Breast epithelium (tissue), 4 donors: ENCODE measurements around the gene CGB7. TPM values are rescaled to one million over a fixed set of nuclear protein-coding genes. Genes with fewer than 3 reads are reported as not detected.

ENCODE experiments used
- DNase-seq, 2 donors: peaks; one replicate each; pipeline ENCODE4 v3.0.0-alpha.2; 2019; ENCODE audit warnings: low spot score in 2 of 2
- H3K27ac ChIP-seq, 2 donors: fragments of 200-600 bp; sonication (generic) in 1 of 2; one replicate each; pipeline ENCODE4 v1.5.1; 2016 to 2019; ENCODE audit warnings: mild to moderate bottlenecking in 1 of 2
- H3K27me3 ChIP-seq, 2 donors: fragments of 200-600 bp; sonication (generic) in 1 of 2; one replicate each; pipeline versions ENCODE4 v1.5.1 to v1.6.0; 2017 to 2019; ENCODE audit warnings: control low read depth in 1 of 2, mild to moderate bottlenecking in 1 of 2
- H3K36me3 ChIP-seq: fragments of 200-600 bp; one replicate; pipeline ENCODE4 v1.5.1; 2019
- H3K4me1 ChIP-seq, 2 donors: fragments of 200-600 bp; sonication (generic); one replicate each; pipeline ENCODE4 v1.5.1; 2016 to 2019; ENCODE audit warnings: control low read depth in 1 of 2
- H3K4me3 ChIP-seq, 3 donors: fragments of 200-600 bp; sonication (generic); 1 replicate in 2 of 3; 2 replicates in 1 of 3; pipeline ENCODE4 v1.5.1; 2016 to 2019; ENCODE audit warnings: mild to moderate bottlenecking in 3 of 3, moderate library complexity in 2 of 3
- H3K9me3 ChIP-seq, 2 donors: fragments of 200-600 bp; sonication (generic) in 1 of 2; one replicate each; pipeline ENCODE4 v1.5.1; 2016 to 2019; ENCODE audit warnings: control low read depth in 1 of 2
- CTCF ChIP-seq, 3 donors: fragments of 450-650 bp; IDR thresholded peaks; one replicate each; pipeline ENCODE4 v1.5.1; 2016 to 2017; ENCODE audit warnings: antibody characterized with exemption in 3 of 3, mild to moderate bottlenecking in 3 of 3, moderate library complexity in 3 of 3
- POLR2A ChIP-seq: fragments of 450-650 bp; IDR thresholded peaks from one replicate; pipeline ENCODE4 v1.6.1; 2016; ENCODE audit warnings: antibody characterized with exemption, mild to moderate bottlenecking, moderate library complexity
- POLR2AphosphoS5 ChIP-seq, 3 donors: sonication (generic); formaldehyde crosslinking; IDR thresholded peaks; one replicate each; pipeline ENCODE4 v1.6.1; 2017; ENCODE audit warnings: antibody characterized with exemption in 3 of 3
- intact Hi-C: fragments of 100-400 bp; cut with DNase I; formaldehyde crosslinking; loops from one replicate; pipeline ENCODE4 v1.15.1; 2023; ENCODE audit warnings: low total_unique reads
- total RNA-seq, 3 donors: library from RNA; depleted of rRNA; stranded (reverse); fragments of >200 nt; gene quantifications; one replicate each; pipeline ENCODE4 v1.1.0, GENCODE V29; 2016

The CGB7 gene
- total RNA-seq, 3 donors from 2014 or later = 0.15 to 2.0 TPM; not detected in 1

GRCh38 chr19:49071860-49072547, 14.5 kb upstream of the CGB7 start:
- H3K4me3 ChIP-seq = peak overlapping the region in 2 of 3 donors; percentile 23 to 46
- intact Hi-C loops = loop anchor here (10.0 kb wide), 1 partner anchor 123 kb away; no protein-coding TSS in a partner anchor
- H3K27me3 ChIP-seq = peaks cover 6 to 35% of the 10 kb centered on the region in 2 donors
- DNase-seq = no peak
- no peaks in the 10 kb centered on the region for H3K36me3 ChIP-seq
- no peak for TF ChIP-seq CTCF (IDR thresholded peaks at IDR 0.05)
- no peak for TF ChIP-seq POLR2A
- TF ChIP-seq POLR2AphosphoS5 (IDR thresholded peaks at IDR 0.05) = no peak
- no peaks in the 10 kb centered on the region for H3K4me1 ChIP-seq
- no peaks in the 10 kb centered on the region for H3K9me3 ChIP-seq
- H3K27ac ChIP-seq = no peak overlapping the region

GRCh38 chr19:49070416-49070815, 12.9 kb upstream of the CGB7 start:
- TF ChIP-seq POLR2A (no peak), CTCF (IDR thresholded peaks at IDR 0.05) (no peak), POLR2AphosphoS5 (IDR thresholded peaks at IDR 0.05) (no peak)
- Histone ChIP-seq H3K36me3 (no peaks in the 10 kb centered on the region), H3K9me3 (no peaks in the 10 kb centered on the region), H3K27ac (no peak overlapping the region), H3K4me1 (no peaks in the 10 kb centered on the region), H3K27me3 (peaks cover 6 to 35% of the 10 kb centered on the region in 2 donors), H3K4me3 (no peak overlapping the region)
- intact Hi-C loops = loop anchor here (10.0 kb wide), 1 partner anchor 124 kb away; no protein-coding TSS in a partner anchor
- DNase-seq = no peak

- no peak for DNase-seq
- no peak overlapping the region for H3K27ac ChIP-seq
- H3K27me3 ChIP-seq = peaks cover 6 to 37% of the 10 kb centered on the region in 2 donors
- no peak overlapping the region for H3K4me3 ChIP-seq
- H3K9me3 ChIP-seq = no peaks in the 10 kb centered on the region
- H3K36me3 ChIP-seq = no peaks in the 10 kb centered on the region
- H3K4me1 ChIP-seq = no peaks in the 10 kb centered on the region
- intact Hi-C loops = loop anchor here (5.0 kb wide), 1 partner anchor 438 kb away; no protein-coding TSS in a partner anchor
- TF ChIP-seq CTCF (IDR thresholded peaks at IDR 0.05) (no peak), POLR2AphosphoS5 (IDR thresholded peaks at IDR 0.05) (no peak), POLR2A (no peak)
Measured at GRCh38 chr19:49069026-49069425, 11.5 kb upstream of the CGB7 start.

GRCh38 chr19:49067554-49067953, 10.0 kb upstream of the CGB7 start:
- intact Hi-C loops = loop anchor here (5.0 kb wide), 1 partner anchor 440 kb away; no protein-coding TSS in a partner anchor
- Histone ChIP-seq H3K27ac (no peak overlapping the region), H3K27me3 (peaks cover 6 to 27% of the 10 kb centered on the region in 2 donors), H3K4me3 (no peak overlapping the region), H3K9me3 (no peaks in the 10 kb centered on the region), H3K4me1 (no peaks in the 10 kb centered on the region), H3K36me3 (no peaks in the 10 kb centered on the region)
- TF ChIP-seq CTCF (IDR thresholded peaks at IDR 0.05) (no peak), POLR2AphosphoS5 (IDR thresholded peaks at IDR 0.05) (no peak), POLR2A (no peak)
- DNase-seq = no peak

- TF ChIP-seq POLR2AphosphoS5 (IDR thresholded peaks at IDR 0.05) = no peak
- peaks cover 0 to 15% of the 10 kb centered on the region in 2 donors for H3K27me3 ChIP-seq
- intact Hi-C loops = loop anchor here (5.0 kb wide), 1 partner anchor 441 kb away; no protein-coding TSS in a partner anchor
Measured at GRCh38 chr19:49065905-49066512, 8.5 kb upstream of the CGB7 start.

More at GRCh38 chr19:49065905-49066512, 8.5 kb upstream of the CGB7 start:
- Histone ChIP-seq H3K27ac (no peak overlapping the region), H3K9me3 (no peaks in the 10 kb centered on the region), H3K36me3 (no peaks in the 10 kb centered on the region), H3K4me3 (no peak overlapping the region), H3K4me1 (no peaks in the 10 kb centered on the region)
- DNase-seq = no peak
